Neutrophil (primary cell): ENCODE data around the gene SERTAD2.

Source experiments
- H3K27ac ChIP-seq: fragments of 200-600 bp; sonication (generic); 2 replicates; pipeline ENCODE4 v1.5.1; 2016; ENCODE audit warnings: mild to moderate bottlenecking, moderate library complexity
- H3K27me3 ChIP-seq: fragments of 200-600 bp; sonication (generic); 2 replicates; pipeline ENCODE4 v1.6.0; 2016; ENCODE audit warnings: mild to moderate bottlenecking
- H3K36me3 ChIP-seq: fragments of 200-600 bp; sonication (generic); 2 replicates; pipeline ENCODE4 v1.5.1; 2017
- H3K4me1 ChIP-seq, 2 experiments: fragments of 200-600 bp in 1 of 2; sonication (generic) in 1 of 2; 1 replicate in 1 of 2; 2 replicates in 1 of 2; pipeline versions ENCODE4 v1.5.1 to v1.6.1; 2013 to 2016; ENCODE audit warnings: low read depth in 1 of 2, low read length in 1 of 2, mild to moderate bottlenecking in 1 of 2, moderate library complexity in 1 of 2; ENCODE audit not compliant: control insufficient read depth in 1 of 2, insufficient read depth in 1 of 2
- H3K4me3 ChIP-seq, 2 experiments: fragments of 200-600 bp in 1 of 2; sonication (generic) in 1 of 2; 1 replicate in 1 of 2; 2 replicates in 1 of 2; pipeline ENCODE4 v1.5.1; 2013 to 2016; ENCODE audit warnings: low read depth in 1 of 2, low read length in 1 of 2, mild to moderate bottlenecking in 1 of 2, moderate library complexity in 1 of 2
- H3K9me3 ChIP-seq: fragments of 200-600 bp; sonication (generic); 2 replicates; pipeline ENCODE4 v1.5.1; 2016
- CTCF ChIP-seq: fragments of 200-600 bp; sonication (generic); IDR thresholded peaks from 2 replicates; pipeline ENCODE4 v1.5.1; 2016; ENCODE audit warnings: antibody characterized with exemption

The SERTAD2 gene

GRCh38 chr2:64640153-64641044, 13.3 kb downstream of the SERTAD2 start:
- peaks cover 89 to 92% of the 10 kb centered on the region in 2 experiments for H3K4me1 ChIP-seq
- H3K9me3 ChIP-seq, result no peaks in the 10 kb centered on the region
- TF ChIP-seq CTCF, result no peak
- no peak overlapping the region for H3K4me3 ChIP-seq
- no peaks in the 10 kb centered on the region for H3K27me3 ChIP-seq
- H3K36me3 ChIP-seq, result peaks cover 10% of the 10 kb centered on the region
- peak overlapping the region; percentile 90 for H3K27ac ChIP-seq

GRCh38 chr2:64639691-64640090, 14.0 kb downstream of the SERTAD2 start:
- Histone ChIP-seq H3K4me1 (peaks cover 92 to 95% of the 10 kb centered on the region in 2 experiments), H3K27me3 (no peaks in the 10 kb centered on the region), H3K9me3 (no peaks in the 10 kb centered on the region), H3K27ac (peak overlapping the region; percentile 90), H3K4me3 (no peak overlapping the region), H3K36me3 (peaks cover 16% of the 10 kb centered on the region)
- TF ChIP-seq CTCF, result no peak

GRCh38 chr2:64638502-64639120, 15.1 kb downstream of the SERTAD2 start:
- H3K27ac ChIP-seq, result peak overlapping the region; percentile 90

GRCh38 chr2:64637931-64638330, 15.8 kb downstream of the SERTAD2 start:
- no peaks in the 10 kb centered on the region for H3K27me3 ChIP-seq
- TF ChIP-seq CTCF, result no peak
- H3K27ac ChIP-seq, result peak overlapping the region; percentile 90
- peaks cover 91 to 97% of the 10 kb centered on the region in 2 experiments for H3K4me1 ChIP-seq
- no peaks in the 10 kb centered on the region for H3K9me3 ChIP-seq
- H3K36me3 ChIP-seq, result peaks cover 21% of the 10 kb centered on the region
- peak overlapping the region; percentile 24 to 29 for H3K4me3 ChIP-seq

More at GRCh38 chr2:64638502-64639120, 15.1 kb downstream of the SERTAD2 start:
- Histone ChIP-seq H3K36me3 (peaks cover 17% of the 10 kb centered on the region), H3K4me3 (no peak overlapping the region), H3K9me3 (no peaks in the 10 kb centered on the region), H3K4me1 (peaks cover 91 to 97% of the 10 kb centered on the region in 2 experiments), H3K27me3 (no peaks in the 10 kb centered on the region)
- TF ChIP-seq CTCF, result no peak

GRCh38 chr2:64637000-64637635, 16.6 kb downstream of the SERTAD2 start:
- TF ChIP-seq CTCF, result no peak
- Histone ChIP-seq H3K9me3 (no peaks in the 10 kb centered on the region), H3K36me3 (peaks cover 21% of the 10 kb centered on the region), H3K27ac (peak overlapping the region; percentile 90), H3K27me3 (no peaks in the 10 kb centered on the region), H3K4me1 (peaks cover 89 to 91% of the 10 kb centered on the region in 2 experiments), H3K4me3 (peak overlapping the region; percentile 24 to 29)
